Activated CD8-positive, alpha-beta memory T cell treated with anti-CD3 and anti-CD28 coated beads, Interleukin-2, amount 50 U/mL, for 4 hours (primary cell): Measurements from ENCODE around the gene CLEC2A.
"Not testable (repeated sequence)": the region's sequence is repeated elsewhere in the genome, so short reads cannot be mapped to it uniquely, and the experiment has no call there.

Experiments
- DNase-seq: peaks from one replicate; pipeline ENCODE4 v3.0.0-alpha.2; 2020

CLEC2A gene

DNA sequence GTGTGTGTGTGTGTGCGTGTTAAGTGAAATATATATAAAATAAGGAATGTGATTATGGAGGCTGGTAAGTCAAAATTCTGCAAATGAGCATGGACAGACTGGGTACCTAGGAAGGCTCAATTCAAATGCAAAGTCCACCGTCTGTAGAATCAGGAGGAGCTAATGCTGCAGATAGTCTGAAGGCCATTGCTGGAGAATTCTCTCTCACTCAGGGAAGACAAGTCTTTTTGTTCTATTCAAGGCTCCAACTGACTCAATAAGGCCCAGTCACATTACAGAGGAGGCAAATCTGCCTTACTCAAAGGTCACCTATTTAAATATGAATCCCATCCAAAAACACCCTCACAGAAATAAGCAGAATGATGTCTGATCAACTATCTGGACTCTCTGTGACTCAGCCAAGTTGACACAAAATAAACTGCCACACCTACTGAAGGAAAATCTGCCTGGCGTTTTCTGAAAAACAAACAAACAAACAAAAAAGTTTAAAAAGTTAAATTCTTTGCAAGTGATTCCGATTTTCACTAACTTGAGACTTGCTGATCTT is 51.6 kb downstream of the CLEC2A start:
- DNase-seq: no peak

DNA sequence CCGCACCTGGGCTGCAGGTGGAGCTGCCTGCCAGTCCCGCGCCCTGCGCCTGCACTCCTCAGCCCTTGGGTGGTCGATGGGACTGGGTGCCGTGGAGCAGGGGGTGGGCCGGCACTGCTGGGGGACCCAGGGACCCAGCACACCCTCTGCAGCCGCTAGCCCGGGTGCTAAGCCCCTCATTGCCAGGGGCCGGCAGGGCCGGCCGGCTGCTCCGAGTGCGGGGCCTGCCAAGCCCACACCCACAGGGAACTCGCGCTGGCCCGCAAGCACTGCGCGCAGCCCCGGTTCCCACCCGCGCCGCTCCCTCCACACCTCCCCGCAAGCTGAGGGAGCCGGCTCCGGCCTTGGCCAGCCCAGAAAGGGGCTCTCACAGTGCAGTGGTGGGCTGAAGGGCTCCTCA is 56.0 kb downstream of the CLEC2A start:
- not testable (repeated sequence) for DNase-seq

DNA sequence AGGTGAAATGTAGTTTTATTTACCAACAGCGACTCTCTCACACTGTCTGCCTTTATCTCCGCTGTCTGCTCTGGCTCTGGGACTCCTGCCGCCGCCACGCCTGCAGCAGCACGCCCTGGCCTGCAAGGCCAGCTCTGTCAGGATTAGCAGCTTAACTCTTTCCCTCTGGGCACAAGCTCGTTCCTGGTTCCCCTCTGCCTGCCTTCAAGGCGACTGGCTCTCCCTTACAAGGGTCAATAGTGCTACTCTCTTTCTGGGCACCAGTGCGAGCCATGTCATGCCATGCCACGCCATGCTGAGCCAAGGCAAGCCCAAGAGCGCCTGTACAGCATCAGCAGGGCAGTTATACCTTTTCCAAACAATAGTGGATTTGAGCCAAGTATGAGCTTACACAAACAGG is 59.4 kb downstream of the CLEC2A start:
- no peak for DNase-seq

DNA sequence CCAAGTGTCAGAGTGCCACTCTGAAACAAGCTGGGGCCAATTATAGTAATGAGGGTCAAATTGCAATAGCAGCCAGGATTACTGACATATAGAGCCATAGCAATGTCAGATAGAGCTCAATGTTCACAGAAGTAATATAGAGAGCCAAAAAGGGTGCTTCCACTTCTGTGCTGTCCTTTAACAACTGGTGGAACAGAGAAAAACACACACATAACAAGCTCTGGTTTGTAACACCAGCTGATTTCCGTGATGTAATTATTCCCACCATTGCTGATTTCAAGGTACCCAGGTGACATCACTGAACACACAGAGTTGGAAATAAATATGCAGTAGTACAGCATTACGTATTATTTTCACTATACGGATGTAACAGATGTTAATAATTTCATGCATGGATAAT is 60.0 kb downstream of the CLEC2A start:
- DNase-seq: no peak

DNA sequence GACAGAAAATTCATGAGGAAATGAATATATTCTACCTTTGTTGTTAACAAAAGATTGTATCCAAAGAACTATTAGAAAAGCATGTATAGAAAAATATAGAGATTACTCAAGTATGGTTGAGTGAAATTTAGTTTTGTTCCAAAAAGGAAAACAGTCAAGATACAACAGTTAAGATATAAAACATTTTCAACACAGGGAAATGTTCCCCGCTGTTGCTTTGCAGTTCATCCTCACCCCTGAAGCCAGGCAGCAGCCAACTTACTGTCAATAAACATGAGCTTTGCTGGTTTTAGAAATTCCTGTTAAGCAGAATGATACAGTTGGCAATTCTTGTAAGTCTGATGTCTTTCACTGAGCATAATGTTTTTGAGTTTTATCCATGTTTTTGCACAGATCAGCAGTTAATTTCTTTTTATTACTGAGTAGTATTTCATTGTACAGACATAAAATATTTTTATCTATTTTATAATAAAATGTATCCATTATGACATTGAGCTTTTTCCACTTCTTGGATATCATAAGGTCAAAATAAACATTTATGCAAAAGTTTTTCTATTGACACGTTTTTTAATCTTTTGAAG is 61.8 kb downstream of the CLEC2A start:
- no peak for DNase-seq

GRCh38 chr12:9869307-9870161 is 62.6 kb downstream of the CLEC2A start, which contains the start of gene CLEC2B:
Gene CLEC2B, minus strand, starts transcription at chr12:9869354.
- DNase-seq: no peak

- no peak for DNase-seq
These were observed 63.2 kb downstream of the CLEC2A start for GRCh38 chr12:9868951-9869306.

DNA sequence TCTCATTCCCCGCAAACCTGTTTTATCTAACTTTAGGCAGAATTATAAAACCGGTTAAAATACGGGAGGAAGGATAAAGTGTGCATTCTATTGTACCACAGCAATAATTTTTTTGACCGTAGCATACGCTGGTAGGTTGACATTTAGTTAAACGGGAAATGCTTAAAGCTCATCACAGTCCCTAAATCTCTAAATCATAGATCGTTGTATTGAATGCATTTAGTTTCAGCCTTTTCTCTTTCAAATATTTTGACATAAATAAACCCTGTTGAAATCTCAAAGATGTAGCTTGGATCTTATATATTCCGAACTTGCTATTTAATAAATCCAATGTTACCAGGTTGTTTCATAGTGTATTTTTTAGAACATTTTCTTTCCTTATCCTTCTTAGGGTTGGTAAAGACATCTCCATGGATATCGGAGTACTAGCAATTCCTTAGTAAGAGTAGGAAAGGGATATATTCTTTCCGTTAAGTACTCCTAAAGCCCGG is 63.8 kb downstream of the CLEC2A start:
- no peak for DNase-seq

GRCh38 chr12:9867531-9867930 is 64.6 kb downstream of the CLEC2A start:
- no peak for DNase-seq

DNA sequence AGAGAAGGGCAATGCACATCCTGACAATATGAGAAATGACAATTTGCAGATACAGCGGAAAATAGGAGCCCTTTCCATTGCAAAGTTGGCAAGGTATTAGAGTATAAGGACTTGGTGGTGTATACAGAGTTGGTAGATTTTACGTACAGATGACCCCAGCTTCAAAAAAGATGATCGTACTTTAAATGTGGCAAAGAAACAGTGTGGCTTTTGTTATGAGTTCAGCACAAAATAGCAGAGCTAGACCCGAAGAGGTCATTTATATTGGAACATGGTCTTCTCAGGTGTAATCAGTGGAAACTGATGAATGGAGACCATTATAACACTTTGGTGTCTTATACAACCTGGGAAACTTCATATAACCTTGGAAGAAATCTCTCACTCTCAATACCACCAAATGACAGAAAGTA is 65.3 kb downstream of the CLEC2A start:
- DNase-seq: no peak

DNA sequence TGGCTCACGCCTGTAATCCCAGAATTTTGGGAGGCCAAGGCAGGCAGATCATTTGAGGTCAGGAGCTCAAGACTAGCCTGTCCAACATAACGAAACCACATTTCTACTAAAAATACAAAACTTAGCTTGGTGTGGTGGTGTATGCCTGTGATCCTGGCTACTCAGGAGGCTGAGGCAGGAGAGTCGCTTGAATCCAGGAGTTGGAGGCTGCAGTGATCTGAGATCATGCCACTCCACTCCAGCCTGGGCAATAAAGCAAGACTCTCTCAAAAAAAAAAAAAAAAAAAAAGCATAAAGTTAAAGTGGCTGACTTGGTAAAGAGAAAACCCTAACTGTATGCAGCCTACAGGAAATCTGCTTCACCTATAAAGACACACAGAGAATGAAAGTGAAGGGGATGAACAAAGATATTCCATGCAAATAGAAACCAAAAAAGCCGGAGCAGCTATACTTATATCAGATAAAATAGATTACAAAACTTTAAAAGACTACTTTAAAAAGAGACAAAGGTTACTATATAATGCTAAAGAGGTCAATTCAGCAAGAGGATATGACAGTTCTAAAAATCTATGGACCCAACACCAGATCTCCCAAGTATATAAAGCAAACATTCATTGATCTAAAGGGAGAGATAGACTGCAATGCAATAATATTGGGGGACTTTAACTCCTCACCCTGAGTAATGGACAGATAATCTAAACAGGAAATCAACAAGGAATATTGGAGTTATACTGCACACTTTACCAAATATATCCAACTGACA is 67.1 kb downstream of the CLEC2A start:
- no peak for DNase-seq
